Motor neuron (in vitro differentiated cells): ENCODE measurements around the gene MAP1B. TPM values are rescaled to one million over a fixed set of nuclear protein-coding genes. Genes with fewer than 3 reads are reported as not detected.

Source experiments
- ATAC-seq, 8 experiments: fragments of 200-7000 bp; cut with Tn5 transposase; replicated peaks in 6 of 8; 2 replicates each; pipeline ENCODE4 v1.8.0; 2021; ENCODE audit warnings: mild to moderate bottlenecking in 8 of 8, moderate library complexity in 8 of 8
- H3K27ac ChIP-seq, 2 donors: fragments of 250-450 bp; sonication (Bioruptor Pico); 2 replicates each; pipeline ENCODE4 v1.9.0; 2021; ENCODE audit warnings: antibody characterized with exemption in 2 of 2, mild to moderate bottlenecking in 2 of 2, moderate library complexity in 1 of 2
- H3K4me1 ChIP-seq, 2 donors: fragments of 250-450 bp; sonication (Bioruptor Pico); replicated peaks in 1 of 2; 2 replicates each; pipeline ENCODE4 v1.6.1; 2021; ENCODE audit warnings: antibody characterized with exemption in 2 of 2, mild to moderate bottlenecking in 2 of 2, moderate library complexity in 1 of 2
- H3K4me3 ChIP-seq, 5 donors: fragments of 250-450 bp; sonication (Bioruptor Pico); 2 replicates each; pipeline ENCODE4 v1.9.0; 2021; ENCODE audit warnings: antibody characterized with exemption in 5 of 5, mild to moderate bottlenecking in 5 of 5, moderate library complexity in 4 of 5
- WGBS, 10 experiments: fragments of 450-650 bp; shearing (Covaris generic); methylation state at CpG; one replicate each; pipeline ENCODE4 v1.0.0; 2022; 5-methylcytosine and 5-hydroxymethylcytosine counted together
- in situ Hi-C, 9 experiments: fragments of 400-800 bp; cut with MboI; loops; one replicate each; pipeline ENCODE4 v1.15.0; 2021; ENCODE audit warnings: low sequenced_read_pairs in 9 of 9, low pct_unique_long_range_greater_than_20kb in 2 of 9; ENCODE audit not compliant: unreplicated experiment in 9 of 9
- total RNA-seq, 8 experiments: library from RNA; unstranded; fragments of 300-600 nt; gene quantifications; 2 replicates each; pipeline versions ENCODE4 v1.2.3 to v1.2.4, GENCODE V29; 2022

MAP1B gene
- total RNA-seq, 8 experiments from 2014 or later = 36.3 to 576 (median 371) TPM

- H3K27ac ChIP-seq = no peak overlapping the region
- WGBS, 10 experiments = 50 to 100% (median 93%) methylated on average over 1 to 3 of the region's 3 CpGs
- in situ Hi-C loops = no loop called here
- H3K4me1 ChIP-seq = peaks cover 0 to 5% of the 10 kb centered on the region in 2 donors
- no peak for ATAC-seq
- H3K4me3 ChIP-seq = no peak overlapping the region
Observed at GRCh38 chr5:72208324-72208926, 101.2 kb downstream of the MAP1B start.

GRCh38 chr5:72209147-72210115, 102.2 kb downstream of the MAP1B start:
- peak in 4 of 8 experiments; percentile 17 to 38 (median 33) for ATAC-seq
- Histone ChIP-seq H3K27ac (no peak overlapping the region), H3K4me1 (peaks cover 0 to 5% of the 10 kb centered on the region in 2 donors), H3K4me3 (no peak overlapping the region)
- 46 to 92% (median 63%) methylated on average over 1 to 10 of the region's 10 CpGs for WGBS, 10 experiments
- in situ Hi-C loops = no loop called here

GRCh38 chr5:72210888-72211678, 103.8 kb downstream of the MAP1B start:
- no peak overlapping the region for H3K27ac ChIP-seq
- WGBS, 10 experiments = 0 to 100% (median 61%) methylated on average over 1 to 6 of the region's 6 CpGs
- ATAC-seq = peak in 7 of 8 experiments; percentile 24 to 83 (median 37)
- H3K4me1 ChIP-seq = peaks cover 0 to 5% of the 10 kb centered on the region in 2 donors
- in situ Hi-C loops = no loop called here
- H3K4me3 ChIP-seq = no peak overlapping the region

- WGBS, 10 experiments = 70 to 100% (median 97%) methylated on average over 1 to 2 of the region's 2 CpGs
- Histone ChIP-seq H3K4me1 (peaks cover 0 to 5% of the 10 kb centered on the region in 2 donors), H3K27ac (no peak overlapping the region), H3K4me3 (no peak overlapping the region)
- no peak for ATAC-seq
- in situ Hi-C loops = no loop called here
Observed at GRCh38 chr5:72212171-72212570, 104.9 kb downstream of the MAP1B start.

- ATAC-seq = peak in 1 of 8 experiments; percentile 21
- no peak overlapping the region for H3K4me3 ChIP-seq
- H3K27ac ChIP-seq = no peak overlapping the region
- peaks cover 0 to 5% of the 10 kb centered on the region in 2 donors for H3K4me1 ChIP-seq
- in situ Hi-C loops = no loop called here
- 80 to 100% (median 96%) methylated on average over 1 to 4 of the region's 4 CpGs; no CpG with 5 or more reads in 1 of the 10 experiments for WGBS, 10 experiments
Observed at GRCh38 chr5:72213482-72213881, 106.2 kb downstream of the MAP1B start.

- H3K4me3 ChIP-seq = no peak overlapping the region
- peaks cover 0 to 5% of the 10 kb centered on the region in 2 donors for H3K4me1 ChIP-seq
- WGBS, 10 experiments = 50 to 90% (median 84%) methylated on average over 1 to 4 of the region's 4 CpGs; no CpG with 5 or more reads in 3 of the 10 experiments
- H3K27ac ChIP-seq = no peak overlapping the region
- ATAC-seq = peak in 1 of 8 experiments; percentile 5
- in situ Hi-C loops = no loop called here
Observed at GRCh38 chr5:72214168-72214567, 106.9 kb downstream of the MAP1B start.

GRCh38 chr5:72216756-72217155, 109.5 kb downstream of the MAP1B start:
- no peak overlapping the region for H3K4me3 ChIP-seq
- WGBS, 10 experiments = 100% methylated on average over 1 to 3 of the region's 3 CpGs; no CpG with 5 or more reads in 2 of the 10 experiments
- in situ Hi-C loops = no loop called here
- no peak overlapping the region for H3K27ac ChIP-seq
- H3K4me1 ChIP-seq = no peaks in the 10 kb centered on the region
- no peak for ATAC-seq

- Histone ChIP-seq H3K4me1 (no peaks in the 10 kb centered on the region), H3K27ac (no peak overlapping the region), H3K4me3 (no peak overlapping the region)
- ATAC-seq = no peak
- WGBS, 10 experiments = 20 to 100% (median 100%) methylated on average over 1 of the region's 1 CpG; no CpG with 5 or more reads in 1 of the 10 experiments
- in situ Hi-C loops = no loop called here
Observed at GRCh38 chr5:72221099-72221498, 113.8 kb downstream of the MAP1B start.

- Histone ChIP-seq H3K4me1 (no peaks in the 10 kb centered on the region), H3K27ac (no peak overlapping the region), H3K4me3 (no peak overlapping the region)
- no peak for ATAC-seq
- WGBS, 10 experiments = 62 to 86% (median 76%) methylated on average over 2 to 4 of the region's 4 CpGs; no CpG with 5 or more reads in 4 of the 10 experiments
- in situ Hi-C loops = no loop called here
Observed at GRCh38 chr5:72221541-72221940, 114.3 kb downstream of the MAP1B start.

GRCh38 chr5:72222521-72222920, 115.2 kb downstream of the MAP1B start:
- 86 to 100% (median 100%) methylated on average over 1 of the region's 1 CpG; no CpG with 5 or more reads in 1 of the 10 experiments for WGBS, 10 experiments
- in situ Hi-C loops = no loop called here

GRCh38 chr5:72223371-72223770, 116.1 kb downstream of the MAP1B start:
- in situ Hi-C loops = no loop called here
- peaks cover 0 to 3% of the 10 kb centered on the region in 2 donors for H3K4me1 ChIP-seq
- H3K4me3 ChIP-seq = no peak overlapping the region
- no peak for ATAC-seq
- WGBS, 10 experiments = 67 to 100% (median 92%) methylated on average over 1 to 4 of the region's 4 CpGs; no CpG with 5 or more reads in 1 of the 10 experiments
- no peak overlapping the region for H3K27ac ChIP-seq

More at GRCh38 chr5:72222521-72222920, 115.2 kb downstream of the MAP1B start:
- H3K4me1 ChIP-seq = peaks cover 0 to 3% of the 10 kb centered on the region in 2 donors
- no peak for ATAC-seq
- H3K27ac ChIP-seq = no peak overlapping the region
- H3K4me3 ChIP-seq = no peak overlapping the region

GRCh38 chr5:72224946-72225463, 117.7 kb downstream of the MAP1B start:
- no peak overlapping the region for H3K27ac ChIP-seq
- peaks cover 0 to 3% of the 10 kb centered on the region in 2 donors for H3K4me1 ChIP-seq
- H3K4me3 ChIP-seq = no peak overlapping the region
- ATAC-seq = peak in 2 of 8 experiments; percentile 39 to 89
- in situ Hi-C loops = loop anchor here in 1 of 9 experiments (25.0 kb wide), 1 partner anchor 438 kb away; no protein-coding TSS in a partner anchor
- WGBS, 10 experiments = 13 to 100% (median 80%) methylated on average over 1 to 3 of the region's 3 CpGs; no CpG with 5 or more reads in 1 of the 10 experiments
